Keratinocyte (primary cell): Measurements from ENCODE around the gene COMMD6. TPM values are rescaled to one million over a fixed set of nuclear protein-coding genes. Genes with fewer than 3 reads are reported as not detected.

Source experiments
- DNase-seq: peaks from one replicate; pipeline ENCODE4 v3.0.0-alpha.2; 2011; ENCODE audit warnings: low read depth, missing footprints, low spot score
- FAIRE-seq: peaks from 2 replicates; lab custom pipeline; 2011; peaks lifted over from hg19 to GRCh38; lab: Jason Lieb, UNC
- H2AFZ ChIP-seq: 2 replicates; pipeline ENCODE4 v1.6.0; 2012; ENCODE audit warnings: low read length, control low read depth, inconsistent platforms; ENCODE audit not compliant: control insufficient read depth
- H3K27ac ChIP-seq: 2 replicates; pipeline ENCODE4 v1.5.1; 2011; ENCODE audit warnings: low read length; ENCODE audit not compliant: control insufficient read depth, insufficient read depth
- H3K27me3 ChIP-seq: 3 replicates; pipeline ENCODE4 v1.6.0; 2011; ENCODE audit warnings: low read length; ENCODE audit not compliant: control insufficient read depth, insufficient read depth; ENCODE audit errors: extremely low read depth
- H3K36me3 ChIP-seq, 2 experiments: 2 replicates in 1 of 2; 3 replicates in 1 of 2; pipeline ENCODE4 v1.5.1; 2011; ENCODE audit warnings: low read length in 2 of 2, mild to moderate bottlenecking in 1 of 2; ENCODE audit not compliant: control insufficient read depth in 2 of 2, insufficient read depth in 2 of 2; ENCODE audit errors: extremely low read depth in 1 of 2
- H3K4me1 ChIP-seq: 3 replicates; pipeline ENCODE4 v1.5.1; 2011; ENCODE audit warnings: low read length; ENCODE audit not compliant: control insufficient read depth, insufficient read depth; ENCODE audit errors: extremely low read depth
- H3K4me2 ChIP-seq: 3 replicates; pipeline ENCODE4 v1.6.0; 2011; ENCODE audit warnings: low read depth, low read length; ENCODE audit not compliant: control insufficient read depth, insufficient read depth; ENCODE audit errors: extremely low read depth
- H3K4me3 ChIP-seq, 3 experiments: fragments of 200-600 bp in 1 of 3; sonication (generic) in 1 of 3; 2 replicates in 2 of 3; 3 replicates in 1 of 3; pipeline ENCODE4 v1.5.1; 2011 to 2016; ENCODE audit warnings: low read length in 3 of 3, mild to moderate bottlenecking in 3 of 3, control low read depth in 2 of 3, inconsistent platforms in 1 of 3, low read depth in 1 of 3, mixed read lengths in 1 of 3, mixed run types in 1 of 3, moderate library complexity in 1 of 3; ENCODE audit not compliant: control insufficient read depth in 2 of 3, insufficient read depth in 2 of 3; ENCODE audit errors: extremely low read depth in 1 of 3
- H3K79me2 ChIP-seq: 2 replicates; pipeline ENCODE4 v1.6.0; 2012; ENCODE audit warnings: low read length; ENCODE audit not compliant: control insufficient read depth, insufficient read depth
- H3K9ac ChIP-seq: 3 replicates; pipeline ENCODE4 v1.6.0; 2011; ENCODE audit warnings: low read length; ENCODE audit not compliant: control insufficient read depth, insufficient read depth; ENCODE audit errors: extremely low read depth
- H3K9me1 ChIP-seq: 3 replicates; pipeline ENCODE4 v1.6.0; 2011; ENCODE audit warnings: low read length; ENCODE audit not compliant: control insufficient read depth, insufficient read depth; ENCODE audit errors: extremely low read depth
- H3K9me3 ChIP-seq: 2 replicates; pipeline ENCODE4 v1.5.1; 2012; ENCODE audit warnings: low read depth, low read length; ENCODE audit not compliant: control insufficient read depth
- H4K20me1 ChIP-seq: 3 replicates; pipeline ENCODE4 v1.6.0; 2011; ENCODE audit warnings: low read length; ENCODE audit not compliant: control insufficient read depth, insufficient read depth; ENCODE audit errors: extremely low read depth
- CTCF ChIP-seq, 3 experiments: IDR thresholded peaks in 1 of 3; conservative IDR thresholded peaks in 1 of 3; optimal IDR thresholded peaks in 1 of 3; 2 replicates in 2 of 3; 3 replicates in 1 of 3; pipeline versions ENCODE3 to v1.5.1; 2011; ENCODE audit warnings: low read length in 3 of 3, mild to moderate bottlenecking in 3 of 3, moderate library complexity in 2 of 3, control low read depth in 1 of 3, inconsistent platforms in 1 of 3; ENCODE audit not compliant: insufficient read depth in 2 of 3; ENCODE audit errors: extremely low read depth in 1 of 3
- EZH2 ChIP-seq: IDR thresholded peaks from one replicate; pipeline ENCODE4 v1.6.1; 2012; ENCODE audit warnings: inconsistent platforms, mild to moderate bottlenecking, low read length, moderate library complexity
- dilution Hi-C: fragments of 300-500 bp; cut with MboI; formaldehyde crosslinking; loops from one replicate; pipeline ENCODE4 v1.7.0; 2020; ENCODE audit warnings: low sequenced_read_pairs; ENCODE audit not compliant: extremely low pct_ligation_motif_present
- polyA plus RNA-seq, 5 experiments: library from polyadenylated mRNA; depleted of rRNA in 3 of 5; stranded (reverse) in 3 of 5; stranded (forward) in 1 of 5; unstranded in 1 of 5; fragments of >200 nt; gene quantifications; 1 replicate in 1 of 5; 2 replicates in 3 of 5; 3 replicates in 1 of 5; pipeline versions ENCODE4 v1.2.1 to v1.2.3, GENCODE V29; 2011 to 2012; ENCODE audit warnings: missing spikeins in 2 of 5, low read depth in 1 of 5, low replicate concordance in 1 of 5

COMMD6 gene
- polyA plus RNA-seq, 1 donor (not counting 4 experiments of a cell fraction or from before 2014, with no cell fraction given) = 403 TPM

GRCh38 chr13:75550159-75550567 is 12.5 kb upstream of the COMMD6 start:
- Histone ChIP-seq H3K27ac (peak overlapping the region; percentile 98), H3K9ac (peak overlapping the region; percentile 96), H3K4me2 (peak overlapping the region; percentile 94), H2AFZ (peak overlapping the region; percentile 95), H3K9me3 (no peaks in the 10 kb centered on the region), H3K4me3 (peak overlapping the region; percentile 74 to 91 (median 91)), H3K9me1 (peaks cover 2% of the 10 kb centered on the region), H3K36me3 (peaks cover 0 to 10% of the 10 kb centered on the region in 2 experiments), H3K27me3 (no peaks in the 10 kb centered on the region), H4K20me1 (no peaks in the 10 kb centered on the region), H3K79me2 (peaks cover 49% of the 10 kb centered on the region), H3K4me1 (peaks cover 17% of the 10 kb centered on the region)
- TF ChIP-seq EZH2 (no peak), CTCF (optimal IDR thresholded peaks at IDR 0.05 in 1 of 3, IDR thresholded peaks at IDR 0.05 in 1 of 3, conservative IDR thresholded peaks at IDR 0.05 in 1 of 3; ENCODE audit: extremely low read depth in 1 of 3, insufficient read depth in 2 of 3, low read length in 3 of 3) (no peak)
- peak; percentile 26 for DNase-seq
- FAIRE-seq = peak; percentile 64
- dilution Hi-C loops = no loop called here

GRCh38 chr13:75549262-75550158 is 11.9 kb upstream of the COMMD6 start, which contains the start of gene UCHL3:
Gene UCHL3, plus strand, starts transcription at chr13:75549791. Its CDS starts 30 bp downstream, at chr13:75549821.
- Histone ChIP-seq H3K9ac (peak within 1 kb of the TSS; percentile 96), H2AFZ (peak within 1 kb of the TSS; percentile 95), H3K4me1 (peaks cover 22% of the 10 kb centered on the region), H3K27me3 (no peaks in the 10 kb centered on the region), H3K4me2 (peak within 1 kb of the TSS; percentile 94), H3K27ac (peak within 1 kb of the TSS; percentile 98), H3K79me2 (peaks cover 44% of the 10 kb centered on the region), H3K4me3 (peak within 1 kb of the TSS; percentile 74 to 91 (median 91)), H3K9me1 (no peaks in the 10 kb centered on the region), H4K20me1 (no peaks in the 10 kb centered on the region), H3K9me3 (no peaks in the 10 kb centered on the region), H3K36me3 (peaks cover 0 to 7% of the 10 kb centered on the region in 2 experiments)
- DNase-seq = peak; percentile 73
- peak; percentile 85 for FAIRE-seq
- peak; percentile 92 to 95 (median 94) for TF ChIP-seq CTCF (optimal IDR thresholded peaks at IDR 0.05 in 1 of 3, IDR thresholded peaks at IDR 0.05 in 1 of 3, conservative IDR thresholded peaks at IDR 0.05 in 1 of 3; ENCODE audit: extremely low read depth in 1 of 3, insufficient read depth in 2 of 3, low read length in 3 of 3)
- TF ChIP-seq EZH2 = no peak
- dilution Hi-C loops = no loop called here
